Ectodermal cell (in vitro differentiated cells): Measurements from ENCODE around the gene RALGAPA2.

ENCODE experiments used
- H3K27ac ChIP-seq: 2 replicates; pipeline ENCODE4 v1.7.0; 2013; ENCODE audit warnings: mild to moderate bottlenecking, low read depth, low read length; ENCODE audit not compliant: insufficient read depth, poor library complexity, severe bottlenecking
- H3K27me3 ChIP-seq: 2 replicates; pipeline ENCODE4 v1.7.0; 2013; ENCODE audit warnings: mild to moderate bottlenecking, low read length; ENCODE audit not compliant: insufficient read depth, control insufficient read depth, poor library complexity, severe bottlenecking
- H3K36me3 ChIP-seq: one replicate; pipeline ENCODE4 v1.7.0; 2013; ENCODE audit warnings: low read length; ENCODE audit not compliant: control insufficient read depth, insufficient read depth
- H3K4me1 ChIP-seq: one replicate; pipeline ENCODE4 v1.7.0; 2013; ENCODE audit warnings: low read length; ENCODE audit not compliant: control insufficient read depth, insufficient read depth
- H3K4me3 ChIP-seq: 2 replicates; pipeline ENCODE4 v1.7.0; 2013; ENCODE audit warnings: low read depth, low read length, control low read depth; ENCODE audit not compliant: insufficient read depth
- H3K9me3 ChIP-seq: 2 replicates; pipeline ENCODE4 v1.7.0; 2013; ENCODE audit warnings: mild to moderate bottlenecking, low read length, moderate library complexity; ENCODE audit not compliant: control insufficient read depth
- WGBS, 2 experiments: methylation state at CpG; one replicate each; pipeline ENCODE4 v1.1.7; 2013; ENCODE audit warnings: missing lambda C conversion rate in 2 of 2; 5-methylcytosine and 5-hydroxymethylcytosine counted together

RALGAPA2 gene

GRCh38 chr20:20417876-20418676, 294.4 kb downstream of the RALGAPA2 start:
- H3K27me3 ChIP-seq = peaks cover 18% of the 10 kb centered on the region
- H3K36me3 ChIP-seq = no peaks in the 10 kb centered on the region
- no peak overlapping the region for H3K27ac ChIP-seq
- no peak overlapping the region for H3K4me3 ChIP-seq
- WGBS, 2 experiments = 94 to 98% methylated on average over 8 of the region's 8 CpGs
- peaks cover 8% of the 10 kb centered on the region for H3K4me1 ChIP-seq
- H3K9me3 ChIP-seq = no peaks in the 10 kb centered on the region

GRCh38 chr20:20415321-20415720, 297.1 kb downstream of the RALGAPA2 start:
- Histone ChIP-seq H3K27me3 (peaks cover 41% of the 10 kb centered on the region), H3K36me3 (no peaks in the 10 kb centered on the region), H3K4me3 (no peak overlapping the region), H3K9me3 (no peaks in the 10 kb centered on the region), H3K4me1 (peaks cover 34% of the 10 kb centered on the region), H3K27ac (no peak overlapping the region)
- 80 to 90% methylated on average over 1 of the region's 1 CpG for WGBS, 2 experiments

GRCh38 chr20:20414640-20415220, 297.7 kb downstream of the RALGAPA2 start:
- 84 to 91% methylated on average over 5 of the region's 5 CpGs for WGBS, 2 experiments
- no peaks in the 10 kb centered on the region for H3K9me3 ChIP-seq
- H3K27me3 ChIP-seq = peaks cover 41% of the 10 kb centered on the region
- no peak overlapping the region for H3K4me3 ChIP-seq
- no peaks in the 10 kb centered on the region for H3K36me3 ChIP-seq
- H3K4me1 ChIP-seq = peaks cover 37% of the 10 kb centered on the region
- no peak overlapping the region for H3K27ac ChIP-seq

- Histone ChIP-seq H3K4me3 (no peak overlapping the region), H3K36me3 (no peaks in the 10 kb centered on the region), H3K4me1 (peaks cover 37% of the 10 kb centered on the region), H3K9me3 (no peaks in the 10 kb centered on the region), H3K27me3 (peaks cover 41% of the 10 kb centered on the region), H3K27ac (no peak overlapping the region)
- 47% methylated on average over 21 of the region's 21 CpGs for WGBS, 2 experiments
These were observed 298.6 kb downstream of the RALGAPA2 start for GRCh38 chr20:20413810-20414281.

GRCh38 chr20:20412750-20413149, 299.7 kb downstream of the RALGAPA2 start:
- H3K27ac ChIP-seq = peak overlapping the region; percentile 20
- H3K9me3 ChIP-seq = no peaks in the 10 kb centered on the region
- 55 to 56% methylated on average over 9 of the region's 9 CpGs for WGBS, 2 experiments
- H3K4me3 ChIP-seq = no peak overlapping the region
- peaks cover 37% of the 10 kb centered on the region for H3K4me1 ChIP-seq
- no peaks in the 10 kb centered on the region for H3K36me3 ChIP-seq
- peaks cover 41% of the 10 kb centered on the region for H3K27me3 ChIP-seq

GRCh38 chr20:20411836-20412235, 300.6 kb downstream of the RALGAPA2 start:
- Histone ChIP-seq H3K27me3 (peaks cover 41% of the 10 kb centered on the region), H3K36me3 (no peaks in the 10 kb centered on the region), H3K9me3 (no peaks in the 10 kb centered on the region), H3K27ac (no peak overlapping the region), H3K4me3 (no peak overlapping the region), H3K4me1 (peaks cover 37% of the 10 kb centered on the region)
- 80 to 84% methylated on average over 17 of the region's 17 CpGs for WGBS, 2 experiments

- no peaks in the 10 kb centered on the region for H3K36me3 ChIP-seq
- no peaks in the 10 kb centered on the region for H3K9me3 ChIP-seq
- H3K27ac ChIP-seq = no peak overlapping the region
- H3K27me3 ChIP-seq = peaks cover 41% of the 10 kb centered on the region
- H3K4me3 ChIP-seq = no peak overlapping the region
- peaks cover 37% of the 10 kb centered on the region for H3K4me1 ChIP-seq
- 66 to 69% methylated on average over 12 of the region's 12 CpGs for WGBS, 2 experiments
These were observed 301.0 kb downstream of the RALGAPA2 start for GRCh38 chr20:20411402-20411801.

GRCh38 chr20:20410678-20411077, 301.8 kb downstream of the RALGAPA2 start:
- Histone ChIP-seq H3K27me3 (peaks cover 34% of the 10 kb centered on the region), H3K4me1 (peaks cover 37% of the 10 kb centered on the region), H3K4me3 (no peak overlapping the region), H3K9me3 (no peaks in the 10 kb centered on the region), H3K27ac (no peak overlapping the region), H3K36me3 (no peaks in the 10 kb centered on the region)
- 0 to 1% methylated on average over 6 of the region's 6 CpGs for WGBS, 2 experiments

GRCh38 chr20:20409331-20409730, 303.1 kb downstream of the RALGAPA2 start:
- no peak overlapping the region for H3K4me3 ChIP-seq
- H3K4me1 ChIP-seq = peaks cover 37% of the 10 kb centered on the region
- WGBS, 2 experiments = 83 to 94% methylated on average over 4 of the region's 4 CpGs
- H3K36me3 ChIP-seq = no peaks in the 10 kb centered on the region
- no peak overlapping the region for H3K27ac ChIP-seq
- no peaks in the 10 kb centered on the region for H3K9me3 ChIP-seq
- H3K27me3 ChIP-seq = peaks cover 23% of the 10 kb centered on the region

- 75 to 78% methylated on average over 5 of the region's 6 CpGs for WGBS, 2 experiments
- Histone ChIP-seq H3K27ac (no peak overlapping the region), H3K4me1 (peaks cover 33% of the 10 kb centered on the region), H3K9me3 (no peaks in the 10 kb centered on the region), H3K4me3 (no peak overlapping the region), H3K36me3 (no peaks in the 10 kb centered on the region), H3K27me3 (peaks cover 23% of the 10 kb centered on the region)
These were observed 304.3 kb downstream of the RALGAPA2 start for GRCh38 chr20:20407891-20408805.
